NK-92 (cell line): ENCODE measurements around the gene MAP3K6.

Experiments
- DNase-seq: peaks from one replicate; lab custom pipeline; 2025; ENCODE audit not compliant: unreplicated experiment; lab: John Stamatoyannopoulos, UW

Gene MAP3K6

GRCh38 chr1:27356619-27357280 is 10.0 kb downstream of the MAP3K6 start:
- DNase-seq: no peak

DNA sequence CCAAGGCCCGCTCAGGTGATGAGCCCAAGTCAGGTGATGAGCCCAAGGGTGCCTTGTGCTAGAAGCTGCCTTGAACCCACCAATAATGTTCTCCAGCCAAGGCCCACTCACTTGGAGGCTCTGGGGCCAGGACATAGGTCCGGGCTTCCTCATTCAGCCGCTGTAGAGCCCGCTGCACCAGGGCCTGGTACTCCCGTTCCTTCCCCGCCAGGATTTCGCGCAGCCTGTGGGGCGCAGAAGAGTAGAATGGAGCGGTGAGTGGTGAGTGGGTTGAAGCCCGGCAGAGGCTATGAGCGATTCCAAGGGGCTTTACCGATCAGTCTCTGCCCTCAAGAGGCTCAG is 10.5 kb downstream of the MAP3K6 start:
- DNase-seq: no peak

- no peak for DNase-seq
Measured at GRCh38 chr1:27355683-27356082, 11.1 kb downstream of the MAP3K6 start.

DNA sequence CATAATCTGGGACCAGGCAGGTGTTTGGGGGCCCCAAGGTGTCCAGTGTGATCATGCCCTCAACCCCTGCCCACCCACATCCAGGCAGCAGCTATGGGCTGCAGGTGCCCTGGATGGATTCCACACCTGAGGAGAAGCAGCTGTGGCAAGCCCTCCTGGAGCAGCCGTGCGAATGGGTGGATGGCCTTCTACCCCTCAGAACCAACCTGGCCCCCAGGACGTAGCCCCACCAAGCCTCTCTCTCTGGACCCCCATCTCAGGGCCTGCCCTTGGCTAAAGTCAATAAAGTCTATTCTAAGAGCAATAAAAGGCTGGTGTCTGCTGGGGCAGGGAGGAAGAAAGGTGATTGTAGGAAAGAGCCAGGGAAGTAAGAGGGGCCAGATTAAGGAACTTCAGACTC is 13.1 kb downstream of the MAP3K6 start:
- DNase-seq: no peak

GRCh38 chr1:27353166-27353565 is 13.6 kb downstream of the MAP3K6 start:
- no peak for DNase-seq

GRCh38 chr1:27351541-27352107 is 15.1 kb downstream of the MAP3K6 start:
- no peak for DNase-seq

DNA sequence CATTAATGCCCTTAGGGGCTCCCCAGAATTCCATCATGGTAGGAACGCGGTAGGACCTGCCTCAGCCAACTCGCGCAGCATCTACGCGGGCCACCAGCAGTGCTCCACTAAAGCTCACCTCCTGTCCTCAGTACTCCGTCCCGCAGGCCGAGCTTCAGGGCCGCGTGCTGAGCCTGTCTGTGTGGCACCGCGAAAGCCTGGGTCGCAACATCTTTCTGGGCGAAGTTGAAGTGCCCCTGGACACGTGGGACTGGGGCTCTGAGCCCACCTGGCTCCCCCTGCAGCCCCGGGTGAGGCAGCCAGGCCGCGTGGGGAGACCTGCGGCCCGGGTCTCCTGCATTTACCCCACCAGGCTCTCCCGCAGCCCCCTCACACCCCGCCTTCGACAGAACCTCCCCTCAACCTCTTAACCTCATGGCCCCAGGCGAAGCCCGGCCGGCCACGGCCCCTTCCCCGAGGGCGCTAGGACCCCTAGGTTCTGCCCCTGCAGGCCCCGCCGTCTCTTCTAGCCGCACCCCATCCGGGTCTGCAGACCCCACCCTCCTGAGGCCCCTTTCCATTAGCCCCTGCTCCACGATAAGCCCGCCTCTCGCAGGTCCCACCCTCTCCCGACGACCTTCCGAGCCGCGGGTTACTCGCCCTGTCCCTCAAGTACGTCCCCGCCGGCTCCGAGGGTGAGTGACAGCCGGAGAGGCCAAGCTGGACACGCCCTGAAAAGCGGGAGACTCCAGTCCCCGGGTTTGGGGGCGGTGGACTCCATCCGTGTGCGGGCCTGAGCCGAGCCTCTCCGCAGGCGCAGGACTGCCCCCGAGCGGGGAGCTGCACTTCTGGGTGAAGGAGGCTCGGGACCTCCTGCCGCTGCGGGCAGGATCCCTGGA is 15.9 kb downstream of the MAP3K6 start:
- no peak for DNase-seq

GRCh38 chr1:27349784-27350662 is 16.7 kb downstream of the MAP3K6 start:
- no peak for DNase-seq

DNA sequence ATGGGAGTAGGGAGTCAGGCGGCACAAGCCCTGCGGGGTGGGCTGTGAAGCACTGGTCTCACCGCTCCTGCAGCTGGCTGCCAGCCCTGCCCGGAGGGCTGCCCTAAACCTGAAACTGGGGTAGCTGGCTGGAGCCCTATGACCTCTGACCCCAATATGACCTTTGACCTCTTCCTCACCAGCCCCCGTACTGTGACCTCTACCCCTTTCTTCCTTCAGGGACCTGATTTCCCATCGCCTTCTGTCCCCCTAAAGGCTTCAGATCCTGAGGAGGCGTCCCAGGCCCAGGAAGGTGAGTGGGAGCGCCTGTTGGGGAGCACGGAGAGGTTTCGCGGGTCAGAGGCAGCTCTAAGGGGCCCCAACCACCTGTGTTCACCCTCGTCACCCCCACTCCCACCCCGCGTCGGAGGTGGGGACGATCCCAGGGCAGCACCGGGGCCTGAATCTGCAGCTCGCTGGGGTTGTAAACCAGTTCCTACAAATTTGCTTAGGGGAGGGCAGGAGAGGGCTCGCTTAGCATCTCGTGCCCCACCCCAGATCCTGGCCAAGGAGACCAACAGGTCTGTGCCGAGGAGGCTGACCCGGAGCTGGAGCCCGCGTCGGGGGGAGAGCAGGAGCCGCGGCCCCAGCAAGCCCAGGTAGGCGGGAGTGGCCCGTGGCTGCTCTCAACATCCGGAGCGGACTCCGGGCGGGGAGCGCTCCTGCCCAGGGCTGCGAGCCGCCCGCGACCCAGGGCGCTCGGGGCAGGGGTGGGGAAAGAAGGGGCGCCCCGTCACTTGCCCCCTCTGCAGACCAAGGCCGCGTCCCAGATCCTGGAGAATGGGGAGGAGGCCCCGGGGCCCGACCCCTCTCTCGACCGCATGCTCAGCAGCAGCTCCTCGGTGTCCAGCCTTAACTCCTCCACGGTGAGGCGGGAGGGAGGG is 17.6 kb downstream of the MAP3K6 start:
- DNase-seq: no peak

DNA sequence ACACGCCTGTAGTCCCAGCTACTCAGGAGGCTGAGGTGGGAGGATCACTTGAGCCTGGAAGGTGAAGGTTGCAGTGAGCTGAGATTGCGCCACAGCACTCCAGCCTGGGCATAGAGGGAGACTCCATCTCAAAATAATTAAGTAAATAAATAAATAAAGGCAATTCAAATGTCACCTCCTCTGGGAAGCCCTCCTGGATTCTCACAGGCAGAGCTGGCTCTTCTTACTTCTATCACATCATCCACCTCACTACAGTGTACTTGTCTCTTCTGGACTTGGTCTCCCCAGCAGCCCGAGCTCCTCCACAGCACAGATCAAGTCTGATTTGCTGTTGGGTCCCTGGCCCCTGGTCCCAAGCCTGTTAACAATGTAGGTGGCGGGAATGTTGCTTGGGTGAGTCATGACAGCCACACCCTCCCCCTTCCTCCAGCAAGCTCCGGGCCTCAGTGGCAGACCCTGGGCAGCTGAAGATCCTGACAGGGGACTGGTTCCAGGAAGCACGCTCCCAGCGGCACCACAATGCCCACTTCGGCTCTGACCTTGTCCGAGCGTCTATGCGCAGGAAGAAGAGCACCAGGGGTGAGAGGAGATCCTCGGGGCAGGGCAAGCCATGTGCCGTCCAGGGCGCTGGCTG is 19.7 kb downstream of the MAP3K6 start:
- DNase-seq: no peak

- no peak for DNase-seq
Measured at GRCh38 chr1:27346357-27346756, 20.4 kb downstream of the MAP3K6 start.

DNA sequence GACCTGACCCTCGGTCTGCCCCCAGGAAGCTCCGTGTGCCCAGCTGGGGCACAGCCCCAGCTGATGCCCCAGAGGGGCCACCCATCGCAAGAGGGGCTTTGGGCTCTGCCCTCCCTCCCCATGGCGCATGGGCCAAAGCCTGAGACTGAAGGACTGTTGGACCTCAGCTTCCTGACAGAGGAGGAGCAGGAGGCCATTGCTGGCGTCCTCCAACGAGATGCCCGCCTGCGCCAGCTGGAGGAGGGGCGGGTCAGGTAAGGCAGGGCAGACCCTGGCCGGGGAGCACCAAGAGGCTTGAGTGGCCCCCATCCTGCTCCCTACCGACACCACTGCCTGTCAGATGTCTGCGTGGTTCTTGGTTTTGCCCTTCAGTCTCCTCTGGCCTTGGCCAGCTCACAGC is 21.5 kb downstream of the MAP3K6 start:
- DNase-seq: no peak

DNA sequence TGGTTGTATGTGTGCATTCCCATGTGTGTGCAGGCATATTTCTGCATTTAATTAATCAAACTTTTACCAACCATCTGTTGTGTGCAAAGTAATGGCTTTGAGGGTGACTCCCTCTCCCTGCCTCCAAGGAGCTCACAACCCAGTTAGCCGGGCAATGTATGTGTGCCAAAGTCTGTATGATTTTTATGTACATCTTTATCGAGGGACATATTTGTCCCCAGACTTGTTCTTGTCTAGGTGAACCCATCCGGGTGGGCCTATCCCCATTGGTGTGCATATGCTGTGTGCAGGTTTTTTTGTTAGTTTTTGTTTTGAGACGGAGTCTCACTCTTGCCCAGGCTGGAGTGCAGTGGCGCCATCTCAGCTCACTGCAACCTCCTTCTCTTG is 23.1 kb downstream of the MAP3K6 start:
- no peak for DNase-seq

DNA sequence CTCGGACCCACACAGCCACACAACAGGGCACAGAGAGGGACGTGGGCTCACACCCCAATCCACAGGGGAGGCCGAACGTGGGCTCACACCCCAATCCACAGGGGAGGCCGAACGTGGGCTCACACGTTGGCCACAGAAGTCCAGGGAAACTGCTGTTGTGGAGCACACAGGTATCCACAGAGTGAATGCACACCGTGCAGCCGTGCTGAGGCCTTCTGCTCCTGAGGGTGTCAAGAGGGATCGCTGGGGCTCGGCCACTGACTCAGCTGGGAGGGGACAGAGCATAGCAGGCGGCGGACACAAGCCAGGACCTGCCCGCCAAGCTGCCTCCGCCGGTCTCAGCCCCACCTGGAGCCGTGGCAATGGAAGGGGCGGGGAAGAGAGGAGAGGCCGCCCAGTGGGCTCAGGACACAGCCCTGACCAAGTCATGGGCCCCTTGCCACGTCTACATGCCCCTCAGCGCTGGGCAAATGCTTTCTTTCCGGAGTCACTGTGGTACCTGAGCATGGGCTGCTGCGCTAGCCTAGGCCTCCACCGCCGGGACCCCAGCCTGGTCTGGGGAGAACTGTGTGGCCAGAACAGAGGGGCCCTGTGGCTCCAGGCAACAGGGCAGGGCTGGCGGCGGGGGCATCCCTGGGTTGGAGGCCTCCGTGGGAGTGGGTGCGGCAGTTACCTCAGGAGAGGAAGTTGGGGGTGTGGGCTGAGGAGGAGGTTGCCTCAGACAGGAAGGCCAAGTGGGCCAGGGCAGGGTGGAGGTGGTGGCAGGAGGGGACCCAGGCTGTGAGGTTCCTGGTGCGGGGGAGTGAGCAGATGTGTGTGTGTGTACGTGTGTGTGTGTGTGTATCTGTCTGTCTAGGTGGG is 23.8 kb downstream of the MAP3K6 start:
- no peak for DNase-seq

GRCh38 chr1:27342391-27342777 is 24.4 kb downstream of the MAP3K6 start:
- DNase-seq: no peak

- no peak for DNase-seq
Measured at GRCh38 chr1:27341525-27342252, 25.1 kb downstream of the MAP3K6 start, which contains the start of gene SYTL1. Gene SYTL1, plus strand, starts transcription at chr1:27342022. Its CDS starts 3,313 bp downstream, at chr1:27345335.

GRCh38 chr1:27339213-27339612 is 27.5 kb downstream of the MAP3K6 start:
- no peak for DNase-seq

GRCh38 chr1:27338751-27339150 is 28.0 kb downstream of the MAP3K6 start:
- DNase-seq: no peak
